Activated CD8-positive, alpha-beta T cell treated with anti-CD3 and anti-CD28 coated beads, Interleukin-2, amount 10 ng/mL, durations not matched to agents 7 days and 5 days (primary cell): ENCODE data around the gene MBNL1. TPM values are rescaled to one million over a fixed set of nuclear protein-coding genes. Genes with fewer than 3 reads are reported as not detected.
"Not testable (repeated sequence)": the region's sequence is repeated elsewhere in the genome, so short reads cannot be mapped to it uniquely, and the experiment has no call there.

Experiments used
- ATAC-seq: fragments of 150-1000 bp; cut with Tn5 transposase; one replicate; pipeline ENCODE4 v1.10.0; 2021; ENCODE audit warnings: moderate library complexity
- CTCF ChIA-PET: fragments of 350-600 bp; sonication (Branson Sonifier 250); formaldehyde crosslinking; loops from one replicate; lab custom pipeline; 2021; ENCODE audit warnings: antibody characterized with exemption; lab: Charles Lee
- POLR2A ChIA-PET: fragments of 350-600 bp; sonication (Branson Sonifier 250); formaldehyde crosslinking; loops from one replicate; lab custom pipeline; 2021; ENCODE audit warnings: antibody characterized with exemption; lab: Charles Lee
- DNase-seq: peaks from one replicate; pipeline ENCODE4 v3.0.0-alpha.2; 2020
- H3K27ac Mint-ChIP-seq: one replicate; pipeline ENCODE4 v1.8.0; 2021; ENCODE audit warnings: mild to moderate bottlenecking, mixed read lengths
- H3K27me3 Mint-ChIP-seq: one replicate; pipeline ENCODE4 v1.8.0; 2021; ENCODE audit warnings: low read depth, mixed read lengths
- H3K36me3 Mint-ChIP-seq: one replicate; pipeline ENCODE4 v1.8.0; 2021; ENCODE audit warnings: low read depth, mixed read lengths
- H3K4me1 Mint-ChIP-seq: one replicate; pipeline ENCODE4 v1.8.0; 2021; ENCODE audit warnings: low read depth, mixed read lengths
- H3K4me3 Mint-ChIP-seq: one replicate; pipeline ENCODE4 v1.8.0; 2021; ENCODE audit warnings: mild to moderate bottlenecking, mixed read lengths
- H3K9me3 Mint-ChIP-seq: one replicate; pipeline ENCODE4 v1.8.0; 2022; ENCODE audit warnings: mixed read lengths; ENCODE audit not compliant: insufficient read depth
- total RNA-seq, 2 experiments: library from RNA; stranded (reverse); gene quantifications; one replicate each; pipeline ENCODE4 v1.2.3, GENCODE V29; 2021

MBNL1 gene
- total RNA-seq, 2 experiments from 2014 or later: 469 to 504 TPM

- peaks cover 83% of the 10 kb centered on the region for H3K36me3 Mint-ChIP-seq
- ATAC-seq (no peak), DNase-seq (no peak)
- POLR2A ChIA-PET: no interaction called here
- H3K4me3 Mint-ChIP-seq: no peak overlapping the region
- H3K27me3 Mint-ChIP-seq: no peaks in the 10 kb centered on the region
- CTCF ChIA-PET: interaction anchor here (1.1 to 1.3 kb wide), 3 partner anchors 14 to 79 kb away, joined by 3 read pairs; no protein-coding TSS in a partner anchor
- peaks cover 54% of the 10 kb centered on the region for H3K4me1 Mint-ChIP-seq
- H3K9me3 Mint-ChIP-seq: peaks cover 4% of the 10 kb centered on the region
- H3K27ac Mint-ChIP-seq: no peak overlapping the region
These were observed 95.5 kb downstream of the MBNL1 start for GRCh38 chr3:152364237-152364636.

DNA sequence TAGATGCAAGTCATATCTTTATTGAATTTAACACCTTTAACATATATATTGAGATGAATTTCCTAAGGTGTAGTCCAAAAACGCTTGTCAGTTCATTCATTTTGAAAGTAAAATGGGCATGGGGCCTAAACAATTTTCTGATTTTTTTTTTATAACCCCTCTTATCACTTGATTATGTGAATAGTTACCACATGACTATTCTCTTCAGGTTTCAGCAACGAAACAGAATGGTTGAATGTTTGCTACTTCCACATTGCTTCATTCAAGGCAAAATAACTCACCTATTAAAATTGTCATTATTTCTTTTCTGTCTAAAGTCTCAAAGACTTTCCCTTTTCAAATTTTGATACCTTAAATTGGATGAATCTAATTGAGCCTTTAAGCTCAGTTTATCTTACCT, 96.4 kb downstream of the MBNL1 start:
- Mint-ChIP-seq H3K27ac (no peak overlapping the region), H3K36me3 (peaks cover 83% of the 10 kb centered on the region), H3K4me3 (no peak overlapping the region), H3K4me1 (peaks cover 57% of the 10 kb centered on the region), H3K9me3 (peaks cover 4% of the 10 kb centered on the region), H3K27me3 (no peaks in the 10 kb centered on the region)
- ATAC-seq (no peak), DNase-seq (no peak)
- ChIA-PET CTCF (interaction anchor here (1.3 kb wide), 1 partner anchor 29 kb away, joined by 3 read pairs; no protein-coding TSS in a partner anchor), POLR2A (no interaction called here)

DNA sequence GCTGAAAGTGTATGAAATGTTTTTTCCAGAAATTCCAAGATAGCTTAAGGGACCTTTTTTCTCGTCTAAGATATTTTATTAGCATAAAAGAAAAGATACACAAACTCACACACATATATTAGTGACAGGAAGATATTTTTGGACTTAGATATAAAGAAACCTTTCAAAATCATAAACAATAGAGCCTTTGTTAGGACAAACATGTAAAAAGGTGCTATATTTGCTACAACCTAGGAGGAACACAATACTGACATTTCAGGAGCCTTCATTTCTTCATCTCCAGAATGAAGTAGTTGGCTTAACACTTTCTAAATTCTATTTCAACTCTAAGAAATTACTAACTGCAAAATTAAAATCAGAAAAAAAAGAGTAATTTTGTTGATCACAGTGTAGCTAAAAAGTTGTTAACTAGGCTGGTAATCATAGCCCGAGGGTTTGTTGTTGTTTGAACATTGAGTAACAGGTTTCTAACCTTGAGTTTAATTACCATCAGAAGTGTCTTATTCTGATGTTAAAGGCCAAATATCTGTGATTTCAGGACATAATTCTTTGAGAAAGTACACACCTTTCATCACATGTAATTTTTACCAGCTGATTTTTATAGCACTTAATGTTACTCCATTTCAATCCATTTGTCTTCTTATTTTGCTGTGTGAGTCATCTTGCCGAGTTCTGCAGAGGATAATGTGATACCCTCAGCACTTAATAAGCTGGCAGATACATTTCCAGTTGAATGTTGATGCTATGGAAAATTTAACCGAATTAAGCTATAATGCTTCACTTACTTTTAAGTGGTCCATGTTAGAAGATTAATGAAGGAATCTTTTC, 97.3 kb downstream of the MBNL1 start:
- DNase-seq (no peak), ATAC-seq (no peak)
- ChIA-PET CTCF (no interaction called here), POLR2A (interaction anchor here (0.6 kb wide), 1 partner anchor 84 kb away, joined by 3 read pairs; no protein-coding TSS in a partner anchor)
- Mint-ChIP-seq H3K4me1 (peaks cover 65% of the 10 kb centered on the region), H3K27me3 (no peaks in the 10 kb centered on the region), H3K9me3 (peaks cover 4% of the 10 kb centered on the region), H3K27ac (no peak overlapping the region), H3K36me3 (peaks cover 88% of the 10 kb centered on the region), H3K4me3 (no peak overlapping the region)

DNA sequence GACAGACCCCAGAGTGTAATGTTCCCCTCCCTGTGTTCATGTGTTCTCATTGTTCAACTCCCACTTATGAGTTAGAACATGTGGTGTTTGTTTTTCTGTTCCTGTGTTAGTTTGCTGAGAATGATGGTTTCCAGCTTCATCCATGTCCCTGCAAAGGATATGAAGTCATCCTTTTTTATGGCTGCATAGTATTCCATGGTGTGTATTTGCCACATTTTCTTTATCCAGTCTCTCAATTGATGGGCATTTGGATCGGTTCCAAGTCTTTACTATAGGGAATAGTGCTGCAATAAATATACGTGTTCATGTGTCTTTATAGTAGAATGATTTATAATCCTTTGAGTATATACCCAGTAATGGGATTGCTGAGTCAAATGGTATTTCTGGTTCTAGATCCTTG, 98.5 kb downstream of the MBNL1 start:
- peak overlapping the region; percentile 61 for H3K27ac Mint-ChIP-seq
- ATAC-seq: not testable (repeated sequence)

GRCh38 chr3:152372633-152373032, 103.9 kb downstream of the MBNL1 start:
- CTCF ChIA-PET, H3K4me3 Mint-ChIP-seq, H3K27me3 Mint-ChIP-seq, H3K9me3 Mint-ChIP-seq, DNase-seq, ATAC-seq: not testable (repeated sequence)
- peak overlapping the region; percentile 37 for H3K27ac Mint-ChIP-seq
- peaks cover 80% of the 10 kb centered on the region for H3K36me3 Mint-ChIP-seq
- H3K4me1 Mint-ChIP-seq: peaks cover 68% of the 10 kb centered on the region
- POLR2A ChIA-PET: interaction anchor here (1.4 kb wide), 1 partner anchor 129 kb away, joined by 4 read pairs; no protein-coding TSS in a partner anchor

More for the DNA sequence above, 98.5 kb downstream of the MBNL1 start:
- DNase-seq, CTCF ChIA-PET, H3K27me3 Mint-ChIP-seq, H3K9me3 Mint-ChIP-seq, H3K4me3 Mint-ChIP-seq, POLR2A ChIA-PET: not testable (repeated sequence)
- Mint-ChIP-seq H3K36me3 (peaks cover 88% of the 10 kb centered on the region), H3K4me1 (peaks cover 68% of the 10 kb centered on the region)

- ATAC-seq: no peak
- CTCF ChIA-PET: no interaction called here
- Mint-ChIP-seq H3K36me3 (peaks cover 77% of the 10 kb centered on the region), H3K27ac (no peak overlapping the region), H3K9me3 (no peaks in the 10 kb centered on the region), H3K27me3 (no peaks in the 10 kb centered on the region), H3K4me1 (peaks cover 61% of the 10 kb centered on the region), H3K4me3 (no peak overlapping the region)
- POLR2A ChIA-PET: interaction anchor here (1.4 kb wide), 1 partner anchor 129 kb away, joined by 4 read pairs; no protein-coding TSS in a partner anchor
- no peak for DNase-seq
These were observed 104.7 kb downstream of the MBNL1 start for GRCh38 chr3:152373379-152373778.

GRCh38 chr3:152374262-152374990, 105.7 kb downstream of the MBNL1 start:
- Mint-ChIP-seq H3K36me3 (peaks cover 68% of the 10 kb centered on the region), H3K4me1 (peaks cover 52% of the 10 kb centered on the region), H3K4me3 (no peak overlapping the region), H3K27ac (no peak overlapping the region), H3K27me3 (no peaks in the 10 kb centered on the region), H3K9me3 (no peaks in the 10 kb centered on the region)
- POLR2A ChIA-PET: no interaction called here
- ATAC-seq: peak; percentile 19
- CTCF ChIA-PET: no interaction called here
- DNase-seq: no peak

DNA sequence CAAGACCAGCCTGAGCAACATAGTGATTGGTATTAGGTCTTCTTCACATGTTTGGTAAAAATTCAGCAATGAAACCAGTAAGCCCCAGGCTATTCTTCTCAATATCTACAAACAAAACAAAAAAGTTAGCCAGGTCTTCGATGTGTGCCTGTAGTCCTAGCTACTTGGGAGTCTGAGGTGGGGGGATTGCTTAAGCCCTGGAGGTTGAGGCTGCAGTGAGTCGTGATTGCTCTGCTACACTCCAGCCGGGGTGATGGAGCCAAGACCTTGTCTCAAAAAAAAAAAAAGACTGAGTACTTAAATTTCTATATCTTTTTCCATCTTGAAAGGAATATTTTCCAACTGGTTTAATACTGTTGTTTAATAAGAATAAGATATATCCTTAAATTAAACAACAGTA, 106.8 kb downstream of the MBNL1 start:
- Mint-ChIP-seq H3K36me3 (peaks cover 63% of the 10 kb centered on the region), H3K4me1 (peaks cover 50% of the 10 kb centered on the region), H3K4me3 (no peak overlapping the region), H3K27me3 (no peaks in the 10 kb centered on the region), H3K27ac (no peak overlapping the region), H3K9me3 (no peaks in the 10 kb centered on the region)
- CTCF ChIA-PET: no interaction called here
- DNase-seq: no peak
- POLR2A ChIA-PET: interaction anchor here (0.6 kb wide), 1 partner anchor 43 kb away, joined by 3 read pairs; no protein-coding TSS in a partner anchor
- ATAC-seq: no peak

DNA sequence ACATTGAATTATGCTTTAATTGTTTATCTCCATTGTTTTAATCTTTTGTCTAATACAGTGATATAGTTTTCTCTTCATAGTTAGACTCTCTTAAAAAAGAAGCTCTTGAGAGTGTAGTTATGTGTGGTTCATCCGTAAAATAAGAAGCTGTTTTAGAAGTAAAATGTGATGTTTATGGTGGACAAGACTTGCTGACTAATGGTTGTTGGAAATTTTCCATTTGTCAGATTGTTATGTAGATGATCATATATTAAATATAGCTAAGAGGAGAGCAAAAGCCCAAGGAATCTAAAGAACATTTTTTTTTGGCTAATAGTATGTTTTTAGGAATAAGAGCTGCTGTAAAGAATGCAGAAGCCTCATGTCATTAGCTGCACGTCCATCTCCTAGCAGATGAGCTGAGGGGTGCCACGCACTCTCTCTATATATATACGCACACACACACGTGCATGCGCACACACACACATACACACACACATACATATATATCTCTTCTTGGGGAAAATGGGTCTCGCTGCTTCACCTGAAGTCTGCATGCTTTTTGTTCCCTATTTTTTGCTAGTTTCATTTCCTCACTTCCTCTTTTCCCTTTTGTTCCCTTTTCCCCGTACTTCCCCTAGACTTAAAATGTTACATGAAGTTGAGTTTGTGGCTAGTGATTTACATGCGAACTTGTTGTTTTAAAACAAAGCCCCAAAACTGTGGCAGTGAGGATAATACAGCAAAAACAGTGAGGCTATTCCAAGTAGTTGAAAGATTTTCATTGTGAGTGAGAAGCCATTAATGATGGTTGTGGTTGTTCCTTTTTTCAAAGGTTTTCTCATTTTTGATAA, 107.8 kb downstream of the MBNL1 start:
- ATAC-seq (no peak), DNase-seq (no peak)
- H3K4me3 Mint-ChIP-seq: no peak overlapping the region
- no peaks in the 10 kb centered on the region for H3K27me3 Mint-ChIP-seq
- peaks cover 47% of the 10 kb centered on the region for H3K4me1 Mint-ChIP-seq
- peaks cover 53% of the 10 kb centered on the region for H3K36me3 Mint-ChIP-seq
- H3K27ac Mint-ChIP-seq: peak overlapping the region; percentile 46
- ChIA-PET POLR2A (interaction anchor here (0.6 kb wide), 1 partner anchor 93 kb away, joined by 3 read pairs; no protein-coding TSS in a partner anchor), CTCF (interaction anchor here (1.2 kb wide), 1 partner anchor 304 kb away, joined by 3 read pairs; no protein-coding TSS in a partner anchor)
- H3K9me3 Mint-ChIP-seq: no peaks in the 10 kb centered on the region

DNA sequence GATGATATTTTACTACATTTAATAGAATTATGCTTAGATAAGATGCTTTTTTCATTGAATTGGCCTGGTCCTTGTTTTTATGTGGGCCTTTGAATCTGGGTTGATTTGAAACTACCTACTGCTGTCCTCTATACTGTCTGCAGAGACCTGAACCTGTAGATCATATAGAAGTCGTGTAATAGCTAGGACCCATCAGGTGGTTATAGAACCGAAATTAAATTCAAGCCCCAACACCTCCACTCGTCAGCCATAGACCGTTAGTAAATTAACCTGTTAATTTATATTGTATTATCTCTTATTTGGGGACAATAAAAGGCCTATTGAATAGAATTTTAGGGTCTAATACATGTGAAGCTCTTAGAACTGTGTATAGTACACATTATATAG, 108.4 kb downstream of the MBNL1 start:
- DNase-seq: no peak
- H3K27ac Mint-ChIP-seq: no peak overlapping the region
- H3K9me3 Mint-ChIP-seq: no peaks in the 10 kb centered on the region
- peaks cover 45% of the 10 kb centered on the region for H3K4me1 Mint-ChIP-seq
- H3K4me3 Mint-ChIP-seq: no peak overlapping the region
- H3K36me3 Mint-ChIP-seq: peaks cover 47% of the 10 kb centered on the region
- ChIA-PET POLR2A (interaction anchor here (0.6 kb wide), 1 partner anchor 94 kb away, joined by 3 read pairs; no protein-coding TSS in a partner anchor), CTCF (no interaction called here)
- H3K27me3 Mint-ChIP-seq: no peaks in the 10 kb centered on the region
- ATAC-seq: no peak

- ChIA-PET CTCF (no interaction called here), POLR2A (no interaction called here)
- peaks cover 46% of the 10 kb centered on the region for H3K36me3 Mint-ChIP-seq
- H3K27ac Mint-ChIP-seq: no peak overlapping the region
- ATAC-seq (no peak), DNase-seq (no peak)
- H3K9me3 Mint-ChIP-seq: no peaks in the 10 kb centered on the region
- no peak overlapping the region for H3K4me3 Mint-ChIP-seq
- no peaks in the 10 kb centered on the region for H3K27me3 Mint-ChIP-seq
- H3K4me1 Mint-ChIP-seq: peaks cover 53% of the 10 kb centered on the region
These were observed 110.8 kb downstream of the MBNL1 start for GRCh38 chr3:152379415-152380042.
